ENCODE measurements around the gene CBLB.

Gene CBLB

DNA sequence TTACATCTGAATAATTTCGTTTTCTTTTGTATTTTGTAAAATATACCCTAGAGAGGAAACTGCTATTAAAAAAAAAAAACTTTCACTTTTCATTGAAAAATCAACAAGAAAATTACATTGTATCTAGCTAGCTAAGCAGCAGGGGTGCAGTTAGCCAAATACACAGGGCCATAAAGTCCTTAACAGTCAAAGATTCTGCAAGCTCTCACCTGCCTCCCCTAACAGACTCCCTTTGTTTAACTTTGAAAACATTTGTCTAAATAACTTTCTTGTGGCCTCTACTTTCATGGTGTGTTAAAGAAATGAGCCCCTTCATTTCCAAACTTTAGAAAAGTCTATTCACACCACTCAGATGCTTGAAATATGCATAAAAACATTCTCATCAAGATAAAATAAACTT, 23.3 kb downstream of the CBLB start:
- no peak for DNase-seq

DNA sequence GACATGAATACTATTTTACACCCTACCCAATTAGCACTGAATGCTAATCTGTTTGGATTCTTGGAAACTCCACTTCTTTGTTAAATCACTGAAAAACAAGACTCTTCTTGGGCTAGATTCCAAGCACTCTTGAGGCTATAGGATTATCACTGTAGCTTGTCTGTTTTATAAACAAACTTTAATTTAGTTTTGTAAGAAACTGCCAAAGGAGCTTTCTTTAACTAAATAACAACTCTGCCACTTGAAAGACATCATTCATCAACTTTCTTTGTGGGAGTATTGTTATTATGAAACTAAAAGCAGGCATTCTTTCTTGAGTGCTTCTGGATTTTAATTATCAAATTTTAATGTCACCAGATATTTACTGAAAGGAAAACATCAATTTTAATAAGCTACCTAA, 24.1 kb downstream of the CBLB start:
- no peak for DNase-seq

DNA sequence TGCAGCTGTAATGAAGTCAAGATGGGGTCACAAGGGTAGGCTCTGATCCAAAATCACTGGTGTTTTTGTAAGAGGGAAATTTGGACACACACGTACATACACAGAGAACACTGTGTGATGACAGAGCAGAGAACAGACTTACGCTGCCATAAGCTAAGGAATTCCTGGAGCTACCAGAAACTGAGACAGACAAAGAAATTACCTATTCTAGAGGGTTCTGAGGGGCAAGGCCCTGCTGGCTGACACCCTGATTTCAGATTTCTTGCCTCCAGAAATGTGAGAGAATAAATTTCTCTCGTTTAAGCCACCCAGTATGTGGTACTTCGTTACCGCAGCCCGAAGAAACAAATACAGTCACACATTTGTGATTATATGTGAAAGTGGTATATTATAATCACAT, 24.8 kb downstream of the CBLB start:
- DNase-seq, result no peak

DNA sequence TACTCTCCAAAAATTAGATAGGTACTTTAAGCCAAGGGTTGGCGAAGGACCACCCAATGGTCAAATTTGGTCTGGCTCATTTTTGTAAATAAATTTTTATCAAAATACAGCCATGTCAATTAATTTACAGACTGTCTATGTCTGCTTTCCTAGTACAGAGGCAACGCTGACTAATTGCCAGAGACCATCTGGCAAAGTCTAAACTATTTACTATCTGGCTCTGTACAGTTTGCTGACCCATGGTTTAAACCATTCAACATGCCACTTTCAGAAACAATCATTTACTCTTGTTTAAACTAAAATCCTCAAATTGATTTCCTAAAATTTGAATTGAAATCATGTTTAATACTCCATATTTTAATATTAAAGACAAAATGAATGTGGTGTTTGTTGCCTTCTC, 25.9 kb downstream of the CBLB start:
- DNase-seq, result no peak

DNA sequence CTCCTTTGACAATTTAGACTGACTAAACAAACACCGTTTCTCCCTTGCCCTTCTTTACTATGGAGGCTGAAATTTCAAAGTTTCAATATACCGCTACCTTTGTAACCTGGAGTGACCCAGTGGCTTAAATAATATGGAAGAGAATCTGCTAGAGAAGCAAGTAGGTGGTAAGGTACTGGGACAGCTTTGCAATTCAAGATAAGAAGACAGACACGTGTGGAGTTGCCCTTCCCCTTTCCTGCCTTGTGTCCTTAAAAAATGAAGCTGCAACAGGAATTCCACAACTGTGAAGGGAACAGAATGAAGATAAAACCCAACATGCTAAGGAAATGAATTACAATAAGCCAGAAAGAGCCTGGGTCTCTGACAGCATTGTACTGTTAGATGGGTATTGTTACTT, 26.4 kb downstream of the CBLB start:
- DNase-seq, result no peak

DNA sequence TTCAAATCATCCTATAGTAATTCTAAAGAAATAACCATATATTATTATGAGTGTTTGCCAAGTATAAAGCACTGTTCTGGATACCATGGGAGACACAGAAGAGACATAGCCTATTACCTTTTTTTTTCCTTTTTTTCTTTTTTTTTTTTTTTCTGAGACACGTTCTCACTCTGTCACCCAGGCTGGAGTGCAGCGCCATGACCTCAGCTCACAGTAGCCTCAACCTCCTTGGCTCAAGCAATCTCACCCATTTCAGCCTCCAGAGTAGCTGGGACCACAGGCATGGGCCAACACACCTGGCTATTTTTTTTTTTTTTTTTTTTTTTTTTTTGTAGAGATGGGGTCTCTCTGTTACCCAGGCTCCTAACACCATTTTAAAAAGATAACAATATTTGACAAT, 30.9 kb downstream of the CBLB start:
- DNase-seq, result no peak

DNA sequence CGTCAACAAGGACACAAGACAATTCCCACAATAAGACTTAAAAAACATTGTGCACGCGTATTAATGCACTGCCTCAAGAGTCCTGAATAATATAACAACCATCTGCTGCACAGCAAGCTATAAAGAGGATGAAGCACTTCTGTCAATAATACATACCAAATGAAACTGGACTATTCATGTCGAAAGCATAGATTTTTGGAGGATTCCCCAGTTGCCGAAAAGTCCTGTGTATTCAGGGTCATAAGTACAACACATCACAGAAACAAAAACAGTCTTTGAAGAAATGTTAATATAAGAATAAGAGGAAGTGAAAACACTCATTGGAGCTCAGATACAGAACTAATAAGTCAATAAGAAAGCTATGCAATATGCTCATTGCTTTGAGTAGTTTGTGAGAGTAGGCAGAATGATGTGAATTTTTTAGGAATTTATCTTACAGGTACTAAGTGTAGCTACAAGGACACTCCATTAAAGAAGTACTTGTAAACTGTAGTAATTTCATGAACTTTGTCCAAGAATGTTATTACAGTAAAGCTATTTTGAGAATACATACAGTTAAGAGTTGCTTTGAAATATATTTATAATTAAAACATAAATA, 31.6 kb downstream of the CBLB start:
- no peak for DNase-seq

DNA sequence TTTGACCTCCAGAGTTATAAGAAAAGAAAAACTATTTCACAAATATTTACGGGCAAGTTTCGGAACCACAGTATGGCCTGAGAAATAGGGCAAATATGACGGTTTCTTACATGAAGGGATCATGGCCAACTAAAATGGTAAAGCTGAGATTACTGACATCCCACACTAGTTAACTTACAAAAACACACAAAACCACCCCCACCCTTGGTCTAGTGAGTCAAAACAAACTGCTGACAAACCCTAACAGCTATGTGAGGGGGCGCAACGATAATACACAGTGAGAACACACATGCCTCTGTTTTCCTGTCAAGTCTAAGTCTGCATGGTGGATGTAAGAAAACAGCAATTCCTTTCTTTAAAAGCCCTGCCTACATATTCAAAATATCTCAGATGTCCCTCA, 32.3 kb downstream of the CBLB start:
- no peak for DNase-seq

DNA sequence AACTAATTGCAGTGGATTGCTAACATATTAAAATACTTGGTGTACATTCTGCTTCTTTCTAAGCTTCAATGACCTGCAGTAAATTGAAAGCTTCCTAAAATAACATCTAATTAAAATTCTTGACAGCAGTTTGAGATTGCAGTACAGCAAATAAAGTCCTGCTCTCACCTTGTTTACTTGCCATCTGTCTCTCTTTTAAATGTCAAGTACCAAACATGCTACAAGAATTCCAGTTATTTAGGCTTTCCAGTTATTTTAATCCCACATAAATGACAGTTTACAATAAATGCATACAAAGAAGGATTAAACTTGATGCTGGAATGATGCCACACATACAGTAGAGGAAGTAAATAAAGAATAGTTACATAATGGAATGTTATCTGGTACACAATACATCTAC, 33.2 kb downstream of the CBLB start:
- no peak for DNase-seq

DNA sequence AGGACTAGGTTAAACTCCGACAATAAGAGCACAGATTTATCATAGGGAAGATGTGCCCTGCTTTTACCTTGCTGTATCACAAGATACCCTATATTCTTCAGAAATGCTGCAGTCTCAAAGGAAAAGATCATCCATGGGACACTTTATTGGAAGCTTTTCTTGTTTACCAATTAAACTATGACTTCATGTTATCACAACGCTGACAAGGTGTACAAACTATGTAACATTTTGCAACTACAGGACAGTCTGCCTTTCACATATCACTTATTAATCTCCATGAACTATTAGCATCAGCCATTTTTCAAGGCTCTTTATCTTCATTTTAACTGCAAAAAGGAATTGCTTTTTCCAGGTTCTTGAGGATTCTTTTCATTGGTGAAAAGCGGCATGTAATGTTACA, 34.0 kb downstream of the CBLB start:
- DNase-seq, result no peak

DNA sequence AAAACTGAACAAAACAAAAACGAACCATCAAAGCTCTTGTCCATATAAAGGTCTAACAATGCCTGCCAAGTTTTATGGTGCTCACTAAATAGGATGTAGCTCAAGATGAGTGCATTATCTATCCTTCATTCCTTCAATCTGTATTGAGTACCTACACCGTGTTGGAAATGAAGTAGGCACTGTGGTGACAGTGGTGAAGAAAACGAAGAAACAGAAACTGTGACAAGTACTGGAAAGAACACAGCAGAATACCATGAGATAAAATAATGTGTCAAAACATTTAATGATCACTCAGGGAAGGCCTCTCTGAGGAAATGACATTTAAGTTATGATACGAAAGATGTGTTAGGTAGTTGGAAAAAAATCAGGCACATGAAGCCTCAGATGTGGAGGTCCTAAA, 36.2 kb downstream of the CBLB start:
- no peak for DNase-seq

DNA sequence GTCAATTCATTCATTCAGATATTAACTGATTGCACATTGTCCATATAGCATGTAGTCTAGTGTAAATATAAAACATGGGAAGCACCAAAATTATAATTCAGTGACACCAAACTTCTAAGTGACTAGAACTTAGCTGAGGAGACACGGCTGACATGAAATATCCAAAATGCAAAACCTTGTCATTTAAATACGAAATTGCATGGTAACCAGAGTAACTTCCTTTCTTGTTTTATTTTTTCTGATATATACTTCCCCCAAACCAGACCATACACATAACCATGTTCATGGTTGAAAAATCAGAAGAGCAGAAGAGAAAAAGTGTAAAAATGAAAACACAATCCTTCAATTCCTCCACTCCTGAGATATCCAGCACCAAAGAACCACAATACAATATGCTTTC, 38.0 kb downstream of the CBLB start:
- DNase-seq, result no peak

DNA sequence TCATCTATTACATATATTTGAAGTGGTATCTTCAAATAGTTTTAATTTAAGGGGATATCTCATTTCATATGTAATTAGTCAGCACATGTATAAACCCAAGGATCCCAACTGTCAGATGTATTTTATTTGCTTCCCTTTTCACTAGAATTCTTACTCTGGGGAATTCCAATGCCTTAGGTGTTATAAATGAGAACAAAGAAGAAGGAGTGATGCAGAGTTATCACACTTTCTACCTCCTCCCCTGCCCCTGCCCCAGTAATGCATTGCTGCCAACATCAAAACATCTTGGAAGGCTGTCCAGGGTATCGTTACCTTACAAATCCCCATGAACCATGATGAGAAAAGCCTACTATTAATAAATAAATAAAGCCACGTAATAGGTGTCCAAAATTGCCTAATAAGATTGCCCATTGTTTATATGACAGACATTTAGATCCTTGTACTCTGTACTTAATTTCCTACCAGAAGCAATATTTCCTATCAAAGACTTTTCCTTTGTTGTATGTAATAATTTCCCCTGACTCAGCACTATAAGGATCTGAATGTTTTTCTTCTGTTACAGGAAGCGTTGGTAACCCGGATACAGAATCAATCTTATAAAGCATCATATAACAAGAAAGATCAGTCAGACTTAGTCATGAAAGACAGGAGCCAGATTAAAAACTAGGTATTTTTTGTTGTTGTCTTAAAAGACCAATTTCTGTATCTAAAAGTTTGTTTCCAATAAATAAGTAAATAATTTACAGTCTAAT, 38.8 kb downstream of the CBLB start:
- no peak for DNase-seq

DNA sequence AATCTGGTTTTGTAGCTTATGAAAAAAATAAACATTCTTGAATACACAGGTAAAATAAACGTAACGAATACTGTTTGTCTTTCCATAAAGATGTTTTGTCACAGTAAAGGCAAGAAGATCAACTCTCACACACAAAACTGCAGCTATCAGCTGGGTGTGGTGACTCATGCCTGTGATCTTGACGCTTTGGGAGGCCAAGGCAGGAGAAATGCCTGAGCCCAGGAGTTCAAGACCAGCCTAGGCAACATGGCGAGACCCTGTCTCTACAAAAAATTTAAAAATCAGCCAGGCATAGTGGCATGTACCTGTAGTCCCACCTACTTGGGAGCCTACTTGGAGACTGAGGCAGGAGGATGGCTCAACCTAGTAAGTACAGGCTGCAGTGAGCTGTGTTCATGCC, 39.6 kb downstream of the CBLB start:
- no peak for DNase-seq

DNA sequence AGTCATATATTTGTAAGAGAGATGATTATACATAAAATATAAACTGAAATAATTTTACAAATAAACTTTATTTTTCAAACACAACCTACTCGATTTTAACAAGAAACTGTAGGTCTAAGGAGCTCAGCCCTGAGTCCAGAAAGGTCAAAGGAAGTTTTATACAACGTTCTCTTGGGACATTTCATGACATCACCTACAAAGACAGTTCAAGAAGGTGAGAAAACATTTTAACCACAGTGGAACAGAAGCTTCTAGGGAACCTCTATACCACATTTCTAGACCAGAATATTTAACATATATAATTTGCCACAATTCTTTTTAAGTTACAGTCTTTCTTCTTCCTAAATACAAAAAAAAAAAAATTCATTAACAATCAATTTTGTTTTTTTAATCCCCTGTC, 40.1 kb downstream of the CBLB start:
- DNase-seq, result no peak

DNA sequence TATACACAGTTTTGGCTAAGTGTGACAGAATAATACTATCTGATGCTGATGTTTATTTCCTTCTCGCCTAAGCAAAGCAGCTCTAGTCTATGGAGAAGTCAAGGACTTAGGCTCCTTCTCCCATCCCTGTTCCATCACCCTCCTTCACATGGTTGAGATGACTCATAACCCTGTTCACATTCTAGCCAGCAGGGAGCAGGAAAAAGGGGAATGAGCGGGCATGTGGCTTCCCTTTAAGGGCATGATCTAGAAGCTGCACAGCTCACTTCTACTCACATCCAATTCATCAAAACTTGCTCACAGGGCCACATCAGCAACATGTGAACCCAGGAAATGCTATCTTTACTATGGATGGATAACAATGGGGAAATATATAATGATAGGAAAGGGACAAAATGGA, 40.9 kb downstream of the CBLB start:
- DNase-seq, result no peak

DNA sequence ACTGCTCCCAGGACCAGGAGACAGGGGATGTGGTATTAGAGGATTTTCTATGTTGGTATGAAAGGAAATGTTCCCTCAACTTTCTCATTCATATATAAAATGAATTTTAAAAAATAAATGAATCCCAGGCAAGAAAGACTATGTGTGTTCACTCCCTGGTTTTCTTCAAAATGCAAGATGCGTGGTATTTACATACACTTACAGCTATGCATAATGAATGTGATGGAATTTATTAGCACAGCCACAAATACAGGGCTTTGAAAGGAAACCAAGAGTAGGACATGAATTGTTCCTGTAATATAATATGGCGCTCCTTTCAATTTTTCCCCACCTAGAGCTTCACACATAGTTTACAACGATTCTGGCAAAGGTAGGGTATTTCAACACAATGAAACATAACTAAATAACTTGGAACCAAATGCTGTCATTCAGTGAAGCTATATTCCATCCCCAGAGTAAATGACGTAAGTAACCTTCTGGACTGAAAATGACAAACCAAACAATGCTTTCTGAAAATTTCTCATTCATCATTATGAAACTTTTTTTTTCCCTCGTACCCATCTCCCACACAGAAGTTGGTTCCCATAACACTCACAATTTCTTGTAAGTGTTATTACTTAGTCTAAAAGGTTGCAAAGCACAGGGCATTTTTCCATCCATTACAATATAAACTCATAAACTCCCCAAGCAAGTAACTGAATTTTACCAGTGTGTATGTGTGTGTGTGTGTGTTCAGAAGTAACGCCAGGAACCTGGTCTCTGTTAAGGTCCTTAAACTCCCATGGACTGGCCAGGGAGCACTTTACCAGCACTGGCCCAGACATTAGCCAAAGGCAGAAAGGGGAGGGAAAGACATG, 41.8 kb downstream of the CBLB start:
- DNase-seq, result no peak

DNA sequence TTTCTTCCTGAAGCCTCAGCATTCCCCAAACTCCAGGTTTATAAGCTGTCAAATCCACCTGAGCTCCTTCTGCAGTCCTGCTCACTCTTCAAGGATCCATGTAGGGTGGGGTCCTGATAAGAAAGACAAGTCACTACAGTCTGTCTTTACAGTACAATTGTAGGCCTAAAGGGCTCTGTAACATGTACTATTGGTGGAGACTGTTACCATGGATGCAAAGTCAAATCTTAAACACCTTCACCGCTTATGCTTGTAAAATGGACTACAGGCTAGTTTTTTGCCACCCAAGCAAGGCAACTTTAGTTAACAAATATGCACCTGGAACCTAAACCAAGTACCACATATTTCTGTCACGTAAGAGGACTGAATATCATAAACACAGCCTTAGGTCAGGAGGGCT, 44.7 kb downstream of the CBLB start:
- DNase-seq, result no peak

DNA sequence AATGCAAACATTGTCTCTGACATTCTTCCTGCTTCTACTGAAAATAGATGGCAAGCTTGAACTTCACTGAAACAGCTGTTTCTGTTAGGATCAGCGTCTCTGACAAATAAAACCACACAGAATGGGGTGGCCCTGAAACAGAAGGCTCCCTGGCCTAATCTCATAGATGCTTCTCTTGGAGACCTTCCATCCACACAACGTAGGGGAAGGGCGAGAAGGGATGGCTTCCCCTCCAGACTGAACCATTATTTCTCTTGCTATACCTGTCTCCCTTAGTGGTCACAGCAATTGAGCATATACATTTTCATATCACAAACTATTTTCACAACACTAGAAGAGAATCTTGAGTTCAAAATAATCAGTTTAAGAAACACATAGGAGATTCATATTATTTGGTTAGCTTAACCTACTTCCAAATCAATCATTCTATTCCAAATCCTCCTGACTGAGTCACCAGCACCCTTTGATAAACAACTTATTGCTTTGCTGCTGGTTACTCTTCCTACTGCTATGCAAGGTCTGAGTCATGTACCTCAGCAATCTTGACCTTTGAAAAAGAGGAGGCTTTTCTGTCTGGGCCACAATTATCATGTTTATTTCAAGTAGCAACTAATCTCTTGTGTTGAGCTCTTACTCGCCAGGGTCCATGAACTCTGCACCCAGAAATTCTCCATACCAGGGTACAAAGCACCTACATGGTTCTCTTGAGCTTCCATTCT, 45.5 kb downstream of the CBLB start:
- no peak for DNase-seq

DNA sequence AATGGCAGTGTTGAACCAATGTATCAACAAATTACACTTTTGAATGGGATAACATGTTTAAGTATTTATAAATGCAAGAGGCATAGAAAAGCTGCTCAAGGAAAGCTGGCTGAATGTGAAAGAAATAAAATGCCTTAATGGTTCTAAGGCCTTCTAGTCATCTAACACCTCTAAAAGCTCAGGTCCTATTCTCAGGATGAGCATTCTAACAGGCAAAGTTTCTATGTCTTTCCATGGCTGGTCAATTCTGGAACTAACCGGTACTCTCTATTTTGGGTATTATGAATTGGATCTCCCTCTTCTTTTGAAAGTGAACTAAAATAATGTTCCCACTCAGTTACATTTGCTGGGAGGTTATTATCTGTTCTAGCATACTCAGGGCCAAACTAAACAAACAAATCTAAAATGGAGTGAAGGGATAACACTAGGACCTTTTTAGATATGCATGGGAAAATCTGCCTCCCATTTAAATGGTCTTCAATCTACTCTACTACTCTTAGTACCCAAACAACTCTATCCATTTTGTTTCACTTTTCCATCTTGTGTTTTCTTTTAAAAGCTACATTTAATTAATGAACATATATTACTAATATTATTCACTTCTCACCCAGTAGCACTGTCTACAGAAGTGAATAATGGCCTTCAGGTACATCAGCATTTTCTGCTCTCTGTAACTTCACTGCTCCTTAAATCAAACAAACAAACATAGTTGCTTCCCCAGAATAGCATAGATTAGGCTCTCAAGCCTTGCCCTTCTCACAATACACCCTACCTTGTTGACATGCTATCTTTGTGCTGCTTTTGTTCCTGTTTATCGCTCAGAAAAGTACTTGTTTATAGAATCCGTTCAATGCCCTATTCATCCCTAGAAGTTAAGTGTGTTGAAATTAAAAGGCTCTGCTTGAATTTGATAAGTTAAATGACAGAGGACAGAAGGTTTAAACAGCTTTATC, 46.4 kb downstream of the CBLB start:
- no peak for DNase-seq

DNA sequence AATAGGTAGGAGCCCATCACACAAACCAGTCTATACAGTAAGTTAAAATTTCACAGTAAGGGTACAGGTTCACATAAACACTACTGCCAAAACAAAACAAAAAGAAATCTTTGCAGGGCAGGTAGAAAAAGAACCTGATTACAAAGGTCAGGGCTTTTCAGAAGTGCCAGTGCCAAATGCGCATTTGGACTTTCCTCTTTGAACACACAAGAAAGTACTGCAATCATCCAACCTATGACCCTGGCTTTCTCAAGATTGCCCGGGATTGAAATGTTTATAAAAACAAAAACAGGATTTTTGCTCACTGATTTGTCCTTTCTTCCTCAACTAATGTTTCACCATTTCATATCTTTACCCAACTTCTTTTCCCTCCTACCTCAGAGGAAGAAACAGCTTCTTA, 47.4 kb downstream of the CBLB start:
- no peak for DNase-seq

DNA sequence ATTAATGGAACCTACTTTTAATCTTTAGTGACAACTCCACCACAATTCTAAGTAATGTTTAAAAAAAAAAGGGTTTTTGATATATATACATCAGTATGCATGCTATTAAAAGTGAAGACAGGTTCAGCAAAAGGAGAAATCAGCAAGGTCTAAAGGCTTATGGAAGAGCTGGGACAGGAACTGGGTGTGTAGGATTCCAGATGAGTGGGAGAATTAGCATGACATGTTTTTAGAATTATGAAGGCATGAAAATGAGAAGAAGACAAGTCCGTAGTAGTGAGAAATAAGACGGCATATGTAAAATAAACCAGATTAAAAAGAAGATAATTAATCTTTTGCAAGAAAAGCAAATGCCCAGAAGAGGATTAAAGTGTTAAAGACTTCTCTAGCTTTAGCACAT, 52.0 kb downstream of the CBLB start:
- DNase-seq, result no peak

Measured in DMS79 treated with DMSO at 0.1 percent for 48 hours (cell line).